PFSK-1 (cell line): ENCODE results near the gene MAN1C1.

Experiments
- POLR2AphosphoS5 ChIP-seq: IDR thresholded peaks from 2 replicates; pipeline ENCODE4 v1.6.1; 2012; ENCODE audit warnings: low read depth, mild to moderate bottlenecking, control low read depth, low read length, moderate library complexity
- REST ChIP-seq, 2 experiments: IDR thresholded peaks; 2 replicates each; pipeline versions ENCODE4 v1.6.1 to v1.8.0; 2011 to 2012; ENCODE audit warnings: low read depth in 2 of 2, low read length in 2 of 2, control low read depth in 1 of 2, inconsistent platforms in 1 of 2, mild to moderate bottlenecking in 1 of 2, moderate library complexity in 1 of 2; ENCODE audit not compliant: insufficient read depth in 1 of 2
- TAF1 ChIP-seq: IDR thresholded peaks from 2 replicates; pipeline ENCODE4 v1.6.1; 2012; ENCODE audit warnings: low read length, control low read depth, borderline replicate concordance; ENCODE audit not compliant: insufficient read depth

GRCh38 chr1:25831569-25832196 lies 215.1 kb downstream of the MAN1C1 start:
- no peak for TF ChIP-seq POLR2AphosphoS5
- no peak for TF ChIP-seq REST (IDR thresholded peaks at IDR 0.05; ENCODE audit: insufficient read depth in 1 of 2, low read depth in 2 of 2, low read length in 2 of 2)
- TF ChIP-seq TAF1 = no peak
